ENCODE measurements around the gene MEIKIN.
"Not testable (repeated sequence)": the region's sequence is repeated elsewhere in the genome, so short reads cannot be mapped to it uniquely, and the experiment has no call there.

Gene MEIKIN

DNA sequence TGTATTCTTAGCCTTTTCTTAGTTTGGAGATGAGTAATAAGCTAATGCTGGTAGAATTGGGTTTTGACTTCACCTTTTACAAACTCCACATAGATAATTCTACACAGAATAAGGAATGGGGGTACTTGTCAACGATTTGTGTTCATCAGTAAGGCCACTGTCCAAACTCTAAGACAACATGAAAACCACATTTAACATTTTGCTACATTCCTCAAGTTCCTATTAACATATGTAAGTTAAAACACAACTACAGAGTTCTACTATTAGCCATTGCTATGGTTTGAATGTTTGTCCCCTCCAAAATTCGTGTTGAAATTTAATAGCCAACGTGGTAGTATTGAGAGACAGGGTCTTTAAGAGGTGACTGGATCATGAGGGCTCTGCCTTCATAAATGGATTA is 31.9 kb downstream of the MEIKIN start:
- Histone ChIP-seq H3K4me3 (ENCODE audit: low read length) (no peak overlapping the region), H3K27ac (ENCODE audit: low read length) (no peak overlapping the region), H3K4me2 (ENCODE audit: low read length) (no peak overlapping the region), H3K79me2 (ENCODE audit: low read length) (no peaks in the 10 kb centered on the region), H4K20me1 (ENCODE audit: insufficient read depth, low read length) (no peaks in the 10 kb centered on the region), H3K9ac (ENCODE audit: low read length) (no peak overlapping the region), H3K4me1 (ENCODE audit: low read length) (no peaks in the 10 kb centered on the region), H2AFZ (ENCODE audit: low read depth, low read length) (no peak overlapping the region), H3K27me3 (ENCODE audit: low read depth, low read length) (no peaks in the 10 kb centered on the region), H3K9me3 (ENCODE audit: insufficient read depth, low read length) (no peaks in the 10 kb centered on the region), H3K36me3 (replicated peaks; ENCODE audit: low read depth, low read length) (no peaks in the 10 kb centered on the region)
- TF ChIP-seq, protein P1, sequence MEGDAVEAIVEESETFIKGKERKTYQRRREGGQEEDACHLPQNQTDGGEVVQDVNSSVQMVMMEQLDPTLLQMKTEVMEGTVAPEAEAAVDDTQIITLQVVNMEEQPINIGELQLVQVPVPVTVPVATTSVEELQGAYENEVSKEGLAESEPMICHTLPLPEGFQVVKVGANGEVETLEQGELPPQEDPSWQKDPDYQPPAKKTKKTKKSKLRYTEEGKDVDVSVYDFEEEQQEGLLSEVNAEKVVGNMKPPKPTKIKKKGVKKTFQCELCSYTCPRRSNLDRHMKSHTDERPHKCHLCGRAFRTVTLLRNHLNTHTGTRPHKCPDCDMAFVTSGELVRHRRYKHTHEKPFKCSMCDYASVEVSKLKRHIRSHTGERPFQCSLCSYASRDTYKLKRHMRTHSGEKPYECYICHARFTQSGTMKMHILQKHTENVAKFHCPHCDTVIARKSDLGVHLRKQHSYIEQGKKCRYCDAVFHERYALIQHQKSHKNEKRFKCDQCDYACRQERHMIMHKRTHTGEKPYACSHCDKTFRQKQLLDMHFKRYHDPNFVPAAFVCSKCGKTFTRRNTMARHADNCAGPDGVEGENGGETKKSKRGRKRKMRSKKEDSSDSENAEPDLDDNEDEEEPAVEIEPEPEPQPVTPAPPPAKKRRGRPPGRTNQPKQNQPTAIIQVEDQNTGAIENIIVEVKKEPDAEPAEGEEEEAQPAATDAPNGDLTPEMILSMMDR (IDR thresholded peaks at IDR 0.05; ENCODE audit: low read depth, low read length), result no peak
- TF ChIP-seq EZH2phosphoT487 (IDR thresholded peaks at IDR 0.05; ENCODE audit: low read depth), result no peak

- Histone ChIP-seq H3K4me3 (ENCODE audit: low read length) (no peak overlapping the region), H3K9me3 (ENCODE audit: insufficient read depth, low read length) (no peaks in the 10 kb centered on the region), H2AFZ (ENCODE audit: low read depth, low read length) (no peak overlapping the region), H3K79me2 (ENCODE audit: low read length) (no peaks in the 10 kb centered on the region), H3K27me3 (ENCODE audit: low read depth, low read length) (no peaks in the 10 kb centered on the region), H3K27ac (ENCODE audit: low read length) (no peak overlapping the region), H4K20me1 (ENCODE audit: insufficient read depth, low read length) (no peaks in the 10 kb centered on the region), H3K4me1 (ENCODE audit: low read length) (no peaks in the 10 kb centered on the region), H3K4me2 (ENCODE audit: low read length) (no peak overlapping the region), H3K9ac (ENCODE audit: low read length) (no peak overlapping the region), H3K36me3 (replicated peaks; ENCODE audit: low read depth, low read length) (no peaks in the 10 kb centered on the region)
- TF ChIP-seq, protein P1 (IDR thresholded peaks at IDR 0.05; ENCODE audit: low read depth, low read length), result no peak
- no peak for TF ChIP-seq EZH2phosphoT487 (IDR thresholded peaks at IDR 0.05; ENCODE audit: low read depth)
These were observed 38.8 kb downstream of the MEIKIN start for GRCh38 chr5:131906668-131907067.

DNA sequence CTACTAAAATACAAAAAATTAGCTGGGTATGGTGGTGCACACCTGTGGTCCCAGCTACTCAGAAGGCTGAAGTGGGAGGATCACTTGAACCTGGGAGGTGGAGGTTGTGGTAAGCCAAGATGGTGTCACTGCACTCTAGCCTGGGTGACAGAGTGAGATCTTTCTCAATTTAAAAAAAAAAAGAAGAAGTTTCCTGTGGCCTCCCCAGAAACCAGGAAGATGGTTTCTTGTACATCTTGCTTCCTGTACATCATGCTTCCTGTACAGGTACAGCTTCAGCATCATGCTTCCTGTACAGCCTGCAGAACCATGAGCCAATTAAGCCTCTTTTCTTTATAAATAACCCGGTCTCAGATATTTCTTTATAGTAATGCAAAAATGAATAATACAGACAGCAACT is 43.2 kb downstream of the MEIKIN start:
- not testable (repeated sequence) for H2AFZ ChIP-seq (ENCODE audit: low read depth, low read length); H3K79me2 ChIP-seq (ENCODE audit: low read length); H3K27me3 ChIP-seq (ENCODE audit: low read depth, low read length); H3K4me2 ChIP-seq (ENCODE audit: low read length); H3K9me3 ChIP-seq (ENCODE audit: insufficient read depth, low read length); H3K9ac ChIP-seq (ENCODE audit: low read length); H4K20me1 ChIP-seq (ENCODE audit: insufficient read depth, low read length); H3K4me1 ChIP-seq (ENCODE audit: low read length); H3K27ac ChIP-seq (ENCODE audit: low read length); H3K4me3 ChIP-seq (ENCODE audit: low read length); H3K36me3 ChIP-seq (replicated peaks; ENCODE audit: low read depth, low read length)

DNA sequence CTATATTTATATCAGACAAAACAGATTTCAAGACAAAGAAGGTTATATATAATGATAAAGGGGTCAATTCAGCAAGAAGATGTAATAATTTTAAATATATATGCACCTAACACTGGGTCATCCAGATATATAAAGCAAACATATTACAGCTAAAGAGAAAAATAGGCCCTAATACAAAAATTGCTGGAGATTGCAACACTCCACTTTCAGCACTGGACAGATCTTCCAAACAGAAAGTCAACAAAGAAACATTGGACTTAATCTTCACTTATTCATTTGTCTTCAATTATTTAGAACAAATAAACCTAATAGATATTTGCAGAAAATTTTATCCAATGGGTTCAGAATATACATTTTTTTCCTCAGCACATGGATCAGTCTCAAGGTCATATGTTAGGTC is 45.8 kb downstream of the MEIKIN start:
- Histone ChIP-seq H3K36me3 (replicated peaks; ENCODE audit: low read depth, low read length) (no peaks in the 10 kb centered on the region), H3K9ac (ENCODE audit: low read length) (no peak overlapping the region), H3K9me3 (ENCODE audit: insufficient read depth, low read length) (no peaks in the 10 kb centered on the region), H3K27me3 (ENCODE audit: low read depth, low read length) (no peaks in the 10 kb centered on the region), H3K4me2 (ENCODE audit: low read length) (no peak overlapping the region), H4K20me1 (ENCODE audit: insufficient read depth, low read length) (no peaks in the 10 kb centered on the region), H3K79me2 (ENCODE audit: low read length) (no peaks in the 10 kb centered on the region), H3K27ac (ENCODE audit: low read length) (no peak overlapping the region), H3K4me1 (ENCODE audit: low read length) (no peaks in the 10 kb centered on the region), H3K4me3 (ENCODE audit: low read length) (no peak overlapping the region), H2AFZ (ENCODE audit: low read depth, low read length) (no peak overlapping the region)
- TF ChIP-seq, protein P1 (IDR thresholded peaks at IDR 0.05; ENCODE audit: low read depth, low read length), result no peak
- TF ChIP-seq EZH2phosphoT487 (IDR thresholded peaks at IDR 0.05; ENCODE audit: low read depth), result no peak

DNA sequence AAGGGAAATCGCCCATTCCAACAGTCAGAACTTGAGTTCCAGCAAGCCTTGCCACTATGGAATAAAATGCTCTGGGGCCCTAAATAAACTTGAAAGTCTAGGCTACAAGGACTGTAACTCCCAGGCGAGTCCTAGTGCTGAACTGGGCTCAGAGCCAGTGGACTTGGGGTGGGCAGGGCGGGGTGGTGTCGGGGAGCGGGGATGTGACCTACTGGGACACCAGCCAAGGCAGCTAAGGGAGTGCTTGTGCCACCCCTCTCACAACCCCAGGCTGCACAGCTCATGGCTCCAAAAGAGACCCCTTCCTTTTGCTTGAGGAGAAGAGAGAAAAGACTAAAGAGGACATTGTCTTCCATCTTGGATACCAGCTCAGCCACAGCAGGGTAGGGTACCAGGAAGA is 61.5 kb downstream of the MEIKIN start:
- TF ChIP-seq, protein P1 (IDR thresholded peaks at IDR 0.05; ENCODE audit: low read depth, low read length), result no peak
- TF ChIP-seq EZH2phosphoT487 (IDR thresholded peaks at IDR 0.05; ENCODE audit: low read depth), result no peak
- no peak overlapping the region for H3K4me3 ChIP-seq (ENCODE audit: low read length)
- no peak overlapping the region for H3K9ac ChIP-seq (ENCODE audit: low read length)
- no peaks in the 10 kb centered on the region for H3K36me3 ChIP-seq (replicated peaks; ENCODE audit: low read depth, low read length)
- no peaks in the 10 kb centered on the region for H3K27me3 ChIP-seq (ENCODE audit: low read depth, low read length)
- no peak overlapping the region for H3K4me2 ChIP-seq (ENCODE audit: low read length)
- H3K79me2 ChIP-seq (ENCODE audit: low read length), result no peaks in the 10 kb centered on the region
- H3K9me3 ChIP-seq (ENCODE audit: insufficient read depth, low read length), result no peaks in the 10 kb centered on the region
- H3K27ac ChIP-seq (ENCODE audit: low read length), result no peak overlapping the region
- H3K4me1 ChIP-seq (ENCODE audit: low read length), result no peaks in the 10 kb centered on the region
- no peak overlapping the region for H2AFZ ChIP-seq (ENCODE audit: low read depth, low read length)
- H4K20me1 ChIP-seq (ENCODE audit: insufficient read depth, low read length), result no peaks in the 10 kb centered on the region
